GM12878 (cell line): ENCODE results near the gene SLC4A8. TPM values are rescaled to one million over a fixed set of nuclear protein-coding genes. Genes with fewer than 3 reads are reported as not detected.

ENCODE experiments used
- ATAC-seq: fragments of 200-7000 bp; cut with Tn5 transposase; 3 replicates; pipeline ENCODE4 v1.9.1; 2020; ENCODE audit warnings: mild to moderate bottlenecking, moderate library complexity
- BruUV-seq: library from RNA; stranded (reverse); fragments of 400-500 nt; replicated peaks from 2 replicates; lab custom pipeline; 2021; lab: Mats Ljungman, UMichigan
- CTCF ChIA-PET: fragments of 300-600 bp; sonication (Branson Sonifier 250); formaldehyde crosslinking; extraction: SDS; loops from one replicate; lab custom pipeline; 2021; ENCODE audit warnings: inconsistent platforms; lab: Yijun Ruan, JAX
- POLR2A ChIA-PET: fragments of 350-600 bp; formaldehyde crosslinking; extraction: SDS; loops from one replicate; lab custom pipeline; 2021; ENCODE audit warnings: inconsistent platforms; lab: Charles Lee
- RAD21 ChIA-PET: fragments of 300-600 bp; sonication (Branson Sonifier 250); formaldehyde crosslinking; loops from one replicate; lab custom pipeline; 2023; ENCODE audit warnings: antibody characterized with exemption; ENCODE audit not compliant: unreplicated experiment; lab: Charles Lee
- SMC1A ChIA-PET: fragments of 300-600 bp; sonication (Branson Sonifier 250); formaldehyde crosslinking; loops from one replicate; lab custom pipeline; 2023; ENCODE audit not compliant: unreplicated experiment, uncharacterized antibody; lab: Charles Lee
- DNase-seq: peaks from one replicate; pipeline ENCODE4 v3.0.0-alpha.2; 2011; ENCODE audit warnings: low read depth, low spot score
- FAIRE-seq: peaks from 3 replicates; lab custom pipeline; 2011; peaks lifted over from hg19 to GRCh38; lab: Jason Lieb, UNC
- H2AFZ ChIP-seq: 2 replicates; pipeline ENCODE4 v1.6.0; 2011; ENCODE audit warnings: low read depth, low read length, control low read depth; ENCODE audit not compliant: control insufficient read depth
- H3K27ac ChIP-seq: 2 replicates; pipeline ENCODE4 v1.5.1; 2011; ENCODE audit warnings: control low read depth; ENCODE audit not compliant: control insufficient read depth, insufficient read depth
- H3K27me3 ChIP-seq, 2 experiments: replicated peaks in 1 of 2; 2 replicates each; pipeline versions ENCODE4 v1.6.0 to v1.6.1; 2011; ENCODE audit warnings: low read length in 1 of 2; ENCODE audit not compliant: control insufficient read depth in 2 of 2, insufficient read depth in 2 of 2
- H3K36me3 ChIP-seq, 2 experiments: 2 replicates each; pipeline ENCODE4 v1.5.1; 2011; ENCODE audit warnings: low read length in 1 of 2; ENCODE audit not compliant: control insufficient read depth in 2 of 2, insufficient read depth in 2 of 2
- H3K4me1 ChIP-seq: 2 replicates; pipeline ENCODE4 v1.6.1; 2011; ENCODE audit warnings: mild to moderate bottlenecking, low read length, moderate library complexity, mixed read lengths; ENCODE audit not compliant: control insufficient read depth, insufficient read depth
- H3K4me2 ChIP-seq: 2 replicates; pipeline ENCODE4 v1.6.0; 2011; ENCODE audit warnings: control low read depth; ENCODE audit not compliant: control insufficient read depth, insufficient read depth
- H3K4me3 ChIP-seq: fragments of 200-600 bp; sonication (generic); 2 replicates; pipeline ENCODE4 v1.5.1; 2016
- H3K79me2 ChIP-seq: 2 replicates; pipeline ENCODE4 v1.6.0; 2011; ENCODE audit warnings: low read length; ENCODE audit not compliant: control insufficient read depth, insufficient read depth
- H3K9ac ChIP-seq: 2 replicates; pipeline ENCODE4 v1.8.0; 2011; ENCODE audit warnings: low read length, control low read depth, mixed read lengths; ENCODE audit not compliant: control insufficient read depth, insufficient read depth
- H3K9me3 ChIP-seq: replicated peaks from 3 replicates; pipeline ENCODE4 v1.5.1; 2011; ENCODE audit warnings: mild to moderate bottlenecking, low read length; ENCODE audit not compliant: control insufficient read depth, insufficient read depth
- H4K20me1 ChIP-seq: 2 replicates; pipeline ENCODE4 v1.6.0; 2011; ENCODE audit not compliant: control insufficient read depth, insufficient read depth
- CBX5 ChIP-seq: sonication (generic); IDR thresholded peaks from 2 replicates; pipeline ENCODE4 v1.6.1; 2016; ENCODE audit warnings: low read depth, moderate library complexity, mild to moderate bottlenecking, inconsistent platforms
- CHD4 ChIP-seq: fragments of 200-600 bp; sonication (generic); IDR thresholded peaks from 2 replicates; pipeline ENCODE4 v1.6.1; 2016; ENCODE audit warnings: mild to moderate bottlenecking
- ESRRA ChIP-seq: IDR thresholded peaks from 2 replicates; pipeline ENCODE4 v1.6.1; 2012; ENCODE audit warnings: mild to moderate bottlenecking, low read length, improper control_type of control experiment
- ETV6 ChIP-seq, 2 experiments: fragments of 450-650 bp in 1 of 2; IDR thresholded peaks in 1 of 2; conservative IDR thresholded peaks in 1 of 2; 2 replicates each; pipeline ENCODE4 v1.6.1; 2014; ENCODE audit warnings: antibody characterized with exemption in 1 of 2, borderline replicate concordance in 1 of 2, low read depth in 1 of 2, mild to moderate bottlenecking in 1 of 2, moderate library complexity in 1 of 2
- FOS ChIP-seq: IDR thresholded peaks from 3 replicates; pipeline ENCODE4 v1.6.1; 2011; ENCODE audit warnings: borderline replicate concordance; ENCODE audit not compliant: insufficient read length; ENCODE audit errors: extremely low read depth
- KLF5 ChIP-seq: fragments of 450-650 bp; IDR thresholded peaks from 2 replicates; pipeline ENCODE4 v1.6.1; 2014; ENCODE audit warnings: mild to moderate bottlenecking; ENCODE audit not compliant: partially characterized antibody
- MTA3 ChIP-seq: IDR thresholded peaks from 2 replicates; pipeline ENCODE4 v1.6.1; 2012; ENCODE audit warnings: low read length, inconsistent platforms, borderline replicate concordance
- NFXL1 ChIP-seq: fragments of 450-650 bp; IDR thresholded peaks from 2 replicates; pipeline ENCODE4 v1.6.1; 2017; ENCODE audit warnings: antibody characterized with exemption, mild to moderate bottlenecking, borderline replicate concordance
- SMC3 ChIP-seq: IDR thresholded peaks from 2 replicates; pipeline ENCODE4 v1.6.1; 2011; ENCODE audit warnings: low read length, improper control_type of control experiment, borderline replicate concordance
- WRNIP1 ChIP-seq: IDR thresholded peaks from 2 replicates; pipeline ENCODE4 v1.6.1; 2011; ENCODE audit warnings: low read depth, low read length, improper control_type of control experiment, borderline replicate concordance
- YBX1 ChIP-seq: fragments of 450-650 bp; IDR thresholded peaks from 2 replicates; pipeline ENCODE4 v1.6.1; 2016; ENCODE audit warnings: antibody characterized with exemption
- ZNF207 ChIP-seq: fragments of 450-650 bp; IDR thresholded peaks from 2 replicates; pipeline ENCODE4 v1.6.1; 2014; ENCODE audit warnings: antibody characterized with exemption, mild to moderate bottlenecking, borderline replicate concordance
- WGBS: methylation state at CpG from one replicate; pipeline ENCODE4 v1.1.6; 2016; ENCODE audit warnings: low lambda C conversion rate; ENCODE audit not compliant: insufficient replicate concordance, insufficient coverage; ENCODE audit errors: missing lambda C conversion rate; 5-methylcytosine and 5-hydroxymethylcytosine counted together
- in situ Hi-C: fragments of 300-500 bp; cut with MboI; formaldehyde crosslinking; loops from 9 replicates; pipeline ENCODE4 v1.14.3; 2018; ENCODE audit warnings: mixed read lengths
- intact Hi-C: fragments of 100-400 bp; cut with micrococcal nuclease; formaldehyde crosslinking; loops from one replicate; pipeline ENCODE4 v1.14.2; 2022; ENCODE audit not compliant: unreplicated experiment
- polyA plus RNA-seq, 11 experiments: library from polyadenylated mRNA; depleted of rRNA in 4 of 11; unstranded in 6 of 11; stranded (reverse) in 5 of 11; fragments of >200 nt; fragmentation: Nextera tagmentation in 4 of 11; fragmentation: Illumina TruSeq in 1 of 11; extraction: Ambion mirVana in 4 of 11; extraction: Trizol in 1 of 11; gene quantifications; 1 replicate in 1 of 11; 2 replicates in 10 of 11; pipeline versions ENCODE4 v1.2.1 to v1.2.3, GENCODE V29; 2011 to 2016; ENCODE audit warnings: inconsistent platforms in 2 of 11, missing spikeins in 2 of 11, low read depth in 1 of 11
- total RNA-seq, 4 experiments: library from RNA; depleted of rRNA in 3 of 4; stranded (reverse); fragments of >200 nt in 3 of 4; fragmentation: Illumina TruSeq in 1 of 4; extraction: Trizol in 1 of 4; gene quantifications; 2 replicates each; pipeline versions ENCODE4 v1.2.1 to v1.2.3, GENCODE V29; 2013 to 2021
- TF ChIP-seq, protein P1 (sequence below): fragments of 450-650 bp; IDR thresholded peaks from 2 replicates; pipeline ENCODE4 v1.6.1; 2018; ENCODE audit warnings: mild to moderate bottlenecking, low read depth, moderate library complexity; ENCODE audit not compliant: partially characterized antibody
- TF ChIP-seq, protein P2 (sequence below): IDR thresholded peaks from 2 replicates; pipeline ENCODE4 v1.6.1; 2012; ENCODE audit warnings: low read depth, low read length, improper control_type of control experiment
- TF ChIP-seq, protein P3 (sequence below): fragments of 450-650 bp; IDR thresholded peaks from 2 replicates; pipeline ENCODE4 v1.6.1; 2016; ENCODE audit warnings: mild to moderate bottlenecking, moderate library complexity, borderline replicate concordance
- TF ChIP-seq, protein P4 (sequence below): fragments of 450-650 bp; IDR thresholded peaks from 2 replicates; pipeline ENCODE4 v1.6.1; 2014; ENCODE audit warnings: mild to moderate bottlenecking

SLC4A8 gene
- total and polyA plus RNA-seq, 10 of the 15 experiments (the other 5 are each of a cell fraction or from before 2014, with no cell fraction given), result 1.4 to 7.7 (median 3.7) TPM

DNA sequence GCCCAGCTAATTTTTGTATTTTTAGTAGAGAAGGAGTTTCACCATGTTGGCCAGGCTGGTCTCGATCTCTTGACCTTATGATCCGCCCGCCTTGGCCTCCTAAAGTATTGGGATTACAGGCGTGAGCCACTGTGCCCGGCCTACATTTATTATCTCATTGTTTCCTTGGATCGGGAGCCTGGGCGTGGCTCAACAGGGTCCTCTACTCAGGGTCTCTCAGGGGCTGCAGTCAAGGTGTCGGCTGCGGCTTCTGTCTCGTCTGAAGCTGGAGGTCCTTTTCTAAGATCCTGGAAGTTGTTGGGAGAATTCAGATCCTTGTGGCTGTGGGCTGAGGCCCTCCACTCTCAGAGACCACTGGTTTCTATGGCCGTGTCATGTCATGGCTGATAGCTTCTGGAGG, 100.9 kb downstream of the SLC4A8 start:
- H3K9ac ChIP-seq, result no peak overlapping the region
- H3K27ac ChIP-seq, result no peak overlapping the region
- no peak for ATAC-seq
- DNase-seq, result no peak
- no peaks in the 10 kb centered on the region for H3K79me2 ChIP-seq
- no TSS peak for BruUV-seq
- H3K27me3 ChIP-seq, result 0 out of 4 replicates have a peak, but pooled peaks cover 0 to 2% of the 10 kb centered on the region in 2 experiments
- ChIA-PET RAD21 (no interaction called here), POLR2A (no interaction called here), SMC1A (interaction anchor here (1.2 kb wide), 1 partner anchor 101 kb away, joined by 3 read pairs; no protein-coding TSS in a partner anchor), CTCF (no interaction called here)
- H2AFZ ChIP-seq, result no peak overlapping the region
- FAIRE-seq, result no peak
- WGBS, result 72% methylated on average over 11 of the region's 11 CpGs
- in situ Hi-C loops, result loop anchor here (5.0 kb wide), 1 partner anchor 103 kb away; the partner anchor contains the start of gene SLC4A8
- H3K4me2 ChIP-seq, result no peak overlapping the region
- intact Hi-C loops, result loop anchor here (10.0 kb wide), 1 partner anchor 251 kb away; the partner anchor contains the start of gene SMAGP
- no peaks in the 10 kb centered on the region for H3K4me1 ChIP-seq
- no peaks in the 10 kb centered on the region for H3K9me3 ChIP-seq
- no peaks in the 10 kb centered on the region for H3K36me3 ChIP-seq
- no peak overlapping the region for H3K4me3 ChIP-seq
- no peaks in the 10 kb centered on the region for H4K20me1 ChIP-seq
- TF ChIP-seq, protein P1, sequence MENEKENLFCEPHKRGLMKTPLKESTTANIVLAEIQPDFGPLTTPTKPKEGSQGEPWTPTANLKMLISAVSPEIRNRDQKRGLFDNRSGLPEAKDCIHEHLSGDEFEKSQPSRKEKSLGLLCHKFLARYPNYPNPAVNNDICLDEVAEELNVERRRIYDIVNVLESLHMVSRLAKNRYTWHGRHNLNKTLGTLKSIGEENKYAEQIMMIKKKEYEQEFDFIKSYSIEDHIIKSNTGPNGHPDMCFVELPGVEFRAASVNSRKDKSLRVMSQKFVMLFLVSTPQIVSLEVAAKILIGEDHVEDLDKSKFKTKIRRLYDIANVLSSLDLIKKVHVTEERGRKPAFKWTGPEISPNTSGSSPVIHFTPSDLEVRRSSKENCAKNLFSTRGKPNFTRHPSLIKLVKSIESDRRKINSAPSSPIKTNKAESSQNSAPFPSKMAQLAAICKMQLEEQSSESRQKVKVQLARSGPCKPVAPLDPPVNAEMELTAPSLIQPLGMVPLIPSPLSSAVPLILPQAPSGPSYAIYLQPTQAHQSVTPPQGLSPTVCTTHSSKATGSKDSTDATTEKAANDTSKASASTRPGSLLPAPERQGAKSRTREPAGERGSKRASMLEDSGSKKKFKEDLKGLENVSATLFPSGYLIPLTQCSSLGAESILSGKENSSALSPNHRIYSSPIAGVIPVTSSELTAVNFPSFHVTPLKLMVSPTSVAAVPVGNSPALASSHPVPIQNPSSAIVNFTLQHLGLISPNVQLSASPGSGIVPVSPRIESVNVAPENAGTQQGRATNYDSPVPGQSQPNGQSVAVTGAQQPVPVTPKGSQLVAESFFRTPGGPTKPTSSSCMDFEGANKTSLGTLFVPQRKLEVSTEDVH, result no peak
- no peak for TF ChIP-seq CHD4
- TF ChIP-seq, protein P2, sequence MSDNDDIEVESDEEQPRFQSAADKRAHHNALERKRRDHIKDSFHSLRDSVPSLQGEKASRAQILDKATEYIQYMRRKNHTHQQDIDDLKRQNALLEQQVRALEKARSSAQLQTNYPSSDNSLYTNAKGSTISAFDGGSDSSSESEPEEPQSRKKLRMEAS, result no peak
- TF ChIP-seq ZNF207, result no peak
- TF ChIP-seq ETV6 (conservative IDR thresholded peaks at IDR 0.05 in 1 of 2, IDR thresholded peaks at IDR 0.05 in 1 of 2; ENCODE audit: borderline replicate concordance in 1 of 2, low read depth in 1 of 2), result no peak
- no peak for TF ChIP-seq YBX1
- TF ChIP-seq KLF5, result no peak
- no peak for TF ChIP-seq NFXL1
- no peak for TF ChIP-seq ESRRA
- TF ChIP-seq, protein P3, sequence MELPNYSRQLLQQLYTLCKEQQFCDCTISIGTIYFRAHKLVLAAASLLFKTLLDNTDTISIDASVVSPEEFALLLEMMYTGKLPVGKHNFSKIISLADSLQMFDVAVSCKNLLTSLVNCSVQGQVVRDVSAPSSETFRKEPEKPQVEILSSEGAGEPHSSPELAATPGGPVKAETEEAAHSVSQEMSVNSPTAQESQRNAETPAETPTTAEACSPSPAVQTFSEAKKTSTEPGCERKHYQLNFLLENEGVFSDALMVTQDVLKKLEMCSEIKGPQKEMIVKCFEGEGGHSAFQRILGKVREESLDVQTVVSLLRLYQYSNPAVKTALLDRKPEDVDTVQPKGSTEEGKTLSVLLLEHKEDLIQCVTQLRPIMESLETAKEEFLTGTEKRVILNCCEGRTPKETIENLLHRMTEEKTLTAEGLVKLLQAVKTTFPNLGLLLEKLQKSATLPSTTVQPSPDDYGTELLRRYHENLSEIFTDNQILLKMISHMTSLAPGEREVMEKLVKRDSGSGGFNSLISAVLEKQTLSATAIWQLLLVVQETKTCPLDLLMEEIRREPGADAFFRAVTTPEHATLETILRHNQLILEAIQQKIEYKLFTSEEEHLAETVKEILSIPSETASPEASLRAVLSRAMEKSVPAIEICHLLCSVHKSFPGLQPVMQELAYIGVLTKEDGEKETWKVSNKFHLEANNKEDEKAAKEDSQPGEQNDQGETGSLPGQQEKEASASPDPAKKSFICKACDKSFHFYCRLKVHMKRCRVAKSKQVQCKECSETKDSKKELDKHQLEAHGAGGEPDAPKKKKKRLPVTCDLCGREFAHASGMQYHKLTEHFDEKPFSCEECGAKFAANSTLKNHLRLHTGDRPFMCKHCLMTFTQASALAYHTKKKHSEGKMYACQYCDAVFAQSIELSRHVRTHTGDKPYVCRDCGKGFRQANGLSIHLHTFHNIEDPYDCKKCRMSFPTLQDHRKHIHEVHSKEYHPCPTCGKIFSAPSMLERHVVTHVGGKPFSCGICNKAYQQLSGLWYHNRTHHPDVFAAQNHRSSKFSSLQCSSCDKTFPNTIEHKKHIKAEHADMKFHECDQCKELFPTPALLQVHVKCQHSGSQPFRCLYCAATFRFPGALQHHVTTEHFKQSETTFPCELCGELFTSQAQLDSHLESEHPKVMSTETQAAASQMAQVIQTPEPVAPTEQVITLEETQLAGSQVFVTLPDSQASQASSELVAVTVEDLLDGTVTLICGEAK, result no peak
- TF ChIP-seq CBX5, result no peak
- no peak for TF ChIP-seq WRNIP1
- TF ChIP-seq, protein P4, sequence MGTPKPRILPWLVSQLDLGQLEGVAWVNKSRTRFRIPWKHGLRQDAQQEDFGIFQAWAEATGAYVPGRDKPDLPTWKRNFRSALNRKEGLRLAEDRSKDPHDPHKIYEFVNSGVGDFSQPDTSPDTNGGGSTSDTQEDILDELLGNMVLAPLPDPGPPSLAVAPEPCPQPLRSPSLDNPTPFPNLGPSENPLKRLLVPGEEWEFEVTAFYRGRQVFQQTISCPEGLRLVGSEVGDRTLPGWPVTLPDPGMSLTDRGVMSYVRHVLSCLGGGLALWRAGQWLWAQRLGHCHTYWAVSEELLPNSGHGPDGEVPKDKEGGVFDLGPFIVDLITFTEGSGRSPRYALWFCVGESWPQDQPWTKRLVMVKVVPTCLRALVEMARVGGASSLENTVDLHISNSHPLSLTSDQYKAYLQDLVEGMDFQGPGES, result no peak
- no peak for TF ChIP-seq SMC3
- TF ChIP-seq MTA3, result no peak
- TF ChIP-seq FOS, result no peak
